SHP77 treated with DMSO at 0.1 percent for 48 hours (cell line): ENCODE measurements around the gene DIS3.
"Not testable (repeated sequence)": the region's sequence is repeated elsewhere in the genome, so short reads cannot be mapped to it uniquely, and the experiment has no call there.

Experiments
- DNase-seq: peaks from one replicate; lab custom pipeline; 2025; lab: John Stamatoyannopoulos, UW

Gene DIS3

GRCh38 chr13:72781451-72782439, at the start of gene DIS3, which contains the start of gene PIBF1:
Gene DIS3 (minus strand): TSS chr13:72781900. CDS start chr13:72781832, 68 bp downstream.
Gene PIBF1 (plus strand): TSS chr13:72782133. CDS start chr13:72783470, 1,337 bp downstream.
- DNase-seq, result peak; percentile 92

GRCh38 chr13:72823724-72824123, 42.0 kb upstream of the DIS3 start:
- no peak for DNase-seq

- no peak for DNase-seq
Observed at GRCh38 chr13:72823081-72823480, 41.4 kb upstream of the DIS3 start.

GRCh38 chr13:72820898-72821279, 39.2 kb upstream of the DIS3 start:
- no peak for DNase-seq

GRCh38 chr13:72820156-72820897, 38.6 kb upstream of the DIS3 start:
- DNase-seq, result no peak

- DNase-seq, result no peak
Observed at GRCh38 chr13:72808917-72809500, 27.3 kb upstream of the DIS3 start.

GRCh38 chr13:72806514-72806913, 24.8 kb upstream of the DIS3 start:
- DNase-seq, result not testable (repeated sequence)

- no peak for DNase-seq
Observed at GRCh38 chr13:72805676-72806346, 24.1 kb upstream of the DIS3 start.

- no peak for DNase-seq
Observed at GRCh38 chr13:72804301-72804700, 22.6 kb upstream of the DIS3 start.

GRCh38 chr13:72798817-72799216, 17.1 kb upstream of the DIS3 start:
- DNase-seq, result no peak

- no peak for DNase-seq
Observed at GRCh38 chr13:72792640-72793039, 10.9 kb upstream of the DIS3 start.

GRCh38 chr13:72788831-72789230, 7.1 kb upstream of the DIS3 start:
- no peak for DNase-seq

- not testable (repeated sequence) for DNase-seq
Observed at GRCh38 chr13:72784679-72785078, 3.0 kb upstream of the DIS3 start.

GRCh38 chr13:72782717-72783116, 1.0 kb upstream of the DIS3 start:
- DNase-seq, result no peak

- no peak for DNase-seq
Observed at GRCh38 chr13:72774019-72774418, 7.7 kb downstream of the DIS3 start.

GRCh38 chr13:72763411-72763810, 18.3 kb downstream of the DIS3 start:
- no peak for DNase-seq

GRCh38 chr13:72760189-72760588, 21.5 kb downstream of the DIS3 start:
- no peak for DNase-seq

- DNase-seq, result no peak
Observed at GRCh38 chr13:72757792-72758535, 23.7 kb downstream of the DIS3 start.

- no peak for DNase-seq
Observed at GRCh38 chr13:72754111-72754510, 27.6 kb downstream of the DIS3 start.

- no peak for DNase-seq
Observed at GRCh38 chr13:72751220-72751619, 30.5 kb downstream of the DIS3 start.

GRCh38 chr13:72745260-72745659, 36.4 kb downstream of the DIS3 start:
- DNase-seq, result no peak
